IMR-90 (cell line): Measurements from ENCODE around the gene SMARCA2. TPM values are rescaled to one million over a fixed set of nuclear protein-coding genes. Genes with fewer than 3 reads are reported as not detected.

ENCODE experiments used
- ATAC-seq: fragments of 200-7000 bp; cut with Tn5 transposase; 2 replicates; pipeline ENCODE4 v1.9.1; 2020; ENCODE audit warnings: low read depth, mild to moderate bottlenecking, moderate library complexity
- BruUV-seq: library from RNA; stranded (reverse); fragments of 400-500 nt; replicated peaks from 2 replicates; lab custom pipeline; 2021; lab: Mats Ljungman, UMichigan
- CTCF ChIA-PET: fragments of 300-600 bp; formaldehyde crosslinking; extraction: SDS; loops from one replicate; lab custom pipeline; 2021; ENCODE audit warnings: antibody characterized with exemption; lab: Yijun Ruan, JAX
- POLR2A ChIA-PET: fragments of 300-600 bp; sonication (Branson Sonifier 250); formaldehyde crosslinking; loops from one replicate; lab custom pipeline; 2022; ENCODE audit warnings: antibody characterized with exemption; ENCODE audit not compliant: unreplicated experiment; lab: Charles Lee
- DNase-seq: peaks from one replicate; pipeline ENCODE4 v3.0.0; 2013
- H2AFZ ChIP-seq: replicated peaks from 2 replicates; pipeline ENCODE3; 2013; ENCODE audit warnings: low read length, mild to moderate bottlenecking; ENCODE audit not compliant: poor library complexity
- H2AK5ac ChIP-seq: 2 replicates; pipeline ENCODE4 v1.6.1; 2013; ENCODE audit warnings: low read depth, low read length, inconsistent platforms
- H2AK9ac ChIP-seq: replicated peaks from 2 replicates; pipeline ENCODE3; 2013; ENCODE audit warnings: mild to moderate bottlenecking, low read depth, low read length, moderate library complexity; ENCODE audit not compliant: poor library complexity
- H2BK120ac ChIP-seq: 2 replicates; pipeline ENCODE4 v1.6.1; 2013; ENCODE audit warnings: low read depth, low read length, inconsistent platforms
- H2BK15ac ChIP-seq: 3 replicates; pipeline ENCODE4 v1.6.1; 2013; ENCODE audit warnings: low read depth, low read length, inconsistent platforms
- H2BK20ac ChIP-seq: 2 replicates; pipeline ENCODE4 v1.6.1; 2013; ENCODE audit warnings: low read depth, mild to moderate bottlenecking, inconsistent platforms, low read length, moderate library complexity
- H2BK5ac ChIP-seq: 2 replicates; pipeline ENCODE4 v1.6.1; 2013; ENCODE audit warnings: mild to moderate bottlenecking, low read depth, low read length, inconsistent platforms; ENCODE audit not compliant: poor library complexity, severe bottlenecking
- H3K14ac ChIP-seq: replicated peaks from 2 replicates; pipeline ENCODE4 v1.6.1; 2013; ENCODE audit warnings: low read depth, low read length, inconsistent platforms
- H3K18ac ChIP-seq: 2 replicates; pipeline ENCODE4 v1.6.1; 2013; ENCODE audit warnings: low read depth, low read length, control low read depth
- H3K23ac ChIP-seq: 2 replicates; pipeline ENCODE4 v1.6.1; 2013; ENCODE audit warnings: low read depth, low read length, inconsistent platforms
- H3K27ac ChIP-seq: 2 replicates; pipeline ENCODE4 v1.5.1; 2013; ENCODE audit warnings: mild to moderate bottlenecking, control low read depth, low read length; ENCODE audit not compliant: insufficient read depth
- H3K27me3 ChIP-seq: 2 replicates; pipeline ENCODE4 v1.6.1; 2013; ENCODE audit warnings: low read length; ENCODE audit not compliant: control insufficient read depth, insufficient read depth
- H3K36me3 ChIP-seq: 2 replicates; pipeline ENCODE4 v1.6.1; 2013; ENCODE audit warnings: low read length, mixed read lengths; ENCODE audit not compliant: control insufficient read depth, insufficient read depth
- H3K4ac ChIP-seq: 2 replicates; pipeline ENCODE4 v1.6.1; 2013; ENCODE audit warnings: low read depth, low read length, inconsistent platforms
- H3K4me1 ChIP-seq: 2 replicates; pipeline ENCODE4 v1.6.1; 2013; ENCODE audit warnings: low read length, mixed read lengths; ENCODE audit not compliant: control insufficient read depth, insufficient read depth
- H3K4me2 ChIP-seq: 2 replicates; pipeline ENCODE4 v1.6.1; 2013; ENCODE audit warnings: low read depth, mild to moderate bottlenecking, control low read depth, low read length, moderate library complexity
- H3K4me3 ChIP-seq: 2 replicates; pipeline ENCODE4 v1.5.1; 2013; ENCODE audit warnings: low read depth, mild to moderate bottlenecking, control low read depth, low read length, moderate library complexity; ENCODE audit not compliant: insufficient read depth
- H3K56ac ChIP-seq: 2 replicates; pipeline ENCODE4 v1.6.1; 2013; ENCODE audit warnings: low read length, inconsistent platforms; ENCODE audit not compliant: insufficient read depth; ENCODE audit errors: extremely low read depth
- H3K79me1 ChIP-seq, 2 experiments: 2 replicates each; pipeline ENCODE4 v1.6.1; 2013; ENCODE audit warnings: low read length in 2 of 2, inconsistent platforms in 1 of 2, low read depth in 1 of 2
- H3K9ac ChIP-seq: 2 replicates; pipeline ENCODE4 v1.6.1; 2013; ENCODE audit warnings: low read depth, low read length, control low read depth
- H3K9me1 ChIP-seq: 2 replicates; pipeline ENCODE4 v1.6.1; 2013; ENCODE audit warnings: low read length, inconsistent platforms; ENCODE audit not compliant: insufficient read depth
- H3K9me3 ChIP-seq: 2 replicates; pipeline ENCODE4 v1.6.1; 2013; ENCODE audit warnings: low read length; ENCODE audit not compliant: control insufficient read depth, insufficient read depth
- H4K20me1 ChIP-seq: 2 replicates; pipeline ENCODE4 v1.6.1; 2013; ENCODE audit warnings: low read length, inconsistent platforms; ENCODE audit not compliant: insufficient read depth
- H4K5ac ChIP-seq: 2 replicates; pipeline ENCODE4 v1.6.1; 2013; ENCODE audit warnings: mild to moderate bottlenecking, low read depth, low read length, control low read depth
- H4K8ac ChIP-seq, 2 experiments: 2 replicates each; pipeline ENCODE4 v1.6.1; 2013; ENCODE audit warnings: low read depth in 2 of 2, low read length in 2 of 2, control low read depth in 1 of 2, inconsistent platforms in 1 of 2
- H4K91ac ChIP-seq: 2 replicates; pipeline ENCODE4 v1.6.1; 2013; ENCODE audit warnings: low read depth, low read length, inconsistent platforms; ENCODE audit not compliant: insufficient read depth
- ELK1 ChIP-seq: fragments of 150-350 bp; IDR thresholded peaks from 2 replicates; pipeline ENCODE4 v1.6.1; 2016; ENCODE audit warnings: low read depth, mild to moderate bottlenecking, low read length, moderate library complexity, borderline replicate concordance
- POLR2A ChIP-seq: IDR thresholded peaks from 2 replicates; pipeline ENCODE4 v1.6.1; 2012; ENCODE audit warnings: mild to moderate bottlenecking, low read depth, low read length
- RAD21 ChIP-seq: IDR thresholded peaks from 2 replicates; pipeline ENCODE4 v1.6.1; 2012; ENCODE audit warnings: low read length, improper control_type of control experiment
- RCOR1 ChIP-seq: IDR thresholded peaks from 2 replicates; pipeline ENCODE4 v1.6.1; 2012; ENCODE audit warnings: mild to moderate bottlenecking, low read length, improper control_type of control experiment; ENCODE audit not compliant: insufficient replicate concordance
- WGBS, 2 experiments: methylation state at CpG; one replicate each; pipeline versions ENCODE4 v1.1.5 to v1.1.7; 2013; ENCODE audit warnings: missing lambda C conversion rate in 2 of 2; ENCODE audit not compliant: insufficient read length in 1 of 2; ENCODE audit errors: extremely low coverage in 2 of 2; 5-methylcytosine and 5-hydroxymethylcytosine counted together
- dilution Hi-C: fragments of 300-500 bp; cut with HindIII; formaldehyde crosslinking; loops from one replicate; pipeline ENCODE4 v1.14.3; 2018; ENCODE audit warnings: low sequenced_read_pairs; ENCODE audit not compliant: unreplicated experiment
- in situ Hi-C: fragments of 300-500 bp; cut with MboI; formaldehyde crosslinking; loops from 3 replicates; pipeline ENCODE4 v1.14.3; 2019; ENCODE audit warnings: low sequenced_read_pairs, inconsistent platforms, mixed read lengths
- intact Hi-C: fragments of 100-400 bp; cut with micrococcal nuclease; formaldehyde crosslinking; loops from 2 replicates; pipeline ENCODE4 v1.10.0; 2022
- polyA plus RNA-seq, 3 experiments: library from polyadenylated mRNA; depleted of rRNA; stranded (reverse); fragments of >200 nt; gene quantifications; 2 replicates each; pipeline ENCODE4 v1.2.3, GENCODE V29; 2012; ENCODE audit warnings: low replicate concordance in 1 of 3
- total RNA-seq: library from RNA; depleted of rRNA; stranded (reverse); fragments of >200 nt; gene quantifications from 2 replicates; pipeline ENCODE4 v1.2.3, GENCODE V29; 2012

Gene SMARCA2
- total and polyA plus RNA-seq, 2 of the 4 experiments (the other 2 are of a cell fraction) = 25.3 to 26.7 TPM

GRCh38 chr9:2161661-2162060, 146.5 kb downstream of the SMARCA2 start:
- Histone ChIP-seq H2BK15ac (no peak overlapping the region), H2AK5ac (no peak overlapping the region), H2AFZ (no peak overlapping the region), H3K14ac (no peak overlapping the region), H3K18ac (no peak overlapping the region), H3K79me1 (peaks cover 5 to 20% of the 10 kb centered on the region in 2 experiments), H3K4me3 (no peak overlapping the region), H3K9me3 (no peaks in the 10 kb centered on the region), H4K8ac (no peak overlapping the region), H3K4me2 (no peak overlapping the region), H3K4ac (no peak overlapping the region), H3K56ac (no peak overlapping the region), H3K27ac (no peak overlapping the region), H2BK5ac (no peak overlapping the region), H3K27me3 (no peaks in the 10 kb centered on the region), H3K9me1 (peaks cover 2% of the 10 kb centered on the region; the same call in 1 of the 2 replicates), H3K4me1 (peaks cover 5% of the 10 kb centered on the region; the same call in 1 of the 2 replicates), H4K20me1 (no peaks in the 10 kb centered on the region), H2BK20ac (no peak overlapping the region), H2BK120ac (no peak overlapping the region), H3K23ac (no peak overlapping the region), H4K5ac (no peak overlapping the region), H3K36me3 (peaks cover 4% of the 10 kb centered on the region; the same call in 1 of the 2 replicates), H4K91ac (no peak overlapping the region), H2AK9ac (no peak overlapping the region), H3K9ac (no peak overlapping the region)
- no peak for DNase-seq
- TF ChIP-seq RCOR1 = no peak
- TF ChIP-seq POLR2A = no peak
- TF ChIP-seq ELK1 = no peak
- no peak for TF ChIP-seq RAD21
- intact Hi-C loops (loop anchor here (10.0 kb wide), 1 partner anchor 333 kb away; no protein-coding TSS in a partner anchor), dilution Hi-C loops (no loop called here), in situ Hi-C loops (no loop called here)
- BruUV-seq = no TSS peak
- ChIA-PET CTCF (no interaction called here), POLR2A (no interaction called here)
- ATAC-seq = no peak
- 100% methylated on average over 3 of the region's 13 CpGs; no CpG with 5 or more reads in 1 of the 2 experiments for WGBS, 2 experiments
